CD4-positive, alpha-beta T cell treated with Interleukin-10 for 1 hour (primary cell): ENCODE data around the gene ACAP2.
"Not testable (repeated sequence)": the region's sequence is repeated elsewhere in the genome, so short reads cannot be mapped to it uniquely, and the experiment has no call there.

Experiments used
- DNase-seq: peaks from one replicate; pipeline ENCODE4 v3.0.0-alpha.2; 2020

ACAP2 gene, protein sequence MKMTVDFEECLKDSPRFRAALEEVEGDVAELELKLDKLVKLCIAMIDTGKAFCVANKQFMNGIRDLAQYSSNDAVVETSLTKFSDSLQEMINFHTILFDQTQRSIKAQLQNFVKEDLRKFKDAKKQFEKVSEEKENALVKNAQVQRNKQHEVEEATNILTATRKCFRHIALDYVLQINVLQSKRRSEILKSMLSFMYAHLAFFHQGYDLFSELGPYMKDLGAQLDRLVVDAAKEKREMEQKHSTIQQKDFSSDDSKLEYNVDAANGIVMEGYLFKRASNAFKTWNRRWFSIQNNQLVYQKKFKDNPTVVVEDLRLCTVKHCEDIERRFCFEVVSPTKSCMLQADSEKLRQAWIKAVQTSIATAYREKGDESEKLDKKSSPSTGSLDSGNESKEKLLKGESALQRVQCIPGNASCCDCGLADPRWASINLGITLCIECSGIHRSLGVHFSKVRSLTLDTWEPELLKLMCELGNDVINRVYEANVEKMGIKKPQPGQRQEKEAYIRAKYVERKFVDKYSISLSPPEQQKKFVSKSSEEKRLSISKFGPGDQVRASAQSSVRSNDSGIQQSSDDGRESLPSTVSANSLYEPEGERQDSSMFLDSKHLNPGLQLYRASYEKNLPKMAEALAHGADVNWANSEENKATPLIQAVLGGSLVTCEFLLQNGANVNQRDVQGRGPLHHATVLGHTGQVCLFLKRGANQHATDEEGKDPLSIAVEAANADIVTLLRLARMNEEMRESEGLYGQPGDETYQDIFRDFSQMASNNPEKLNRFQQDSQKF

DNA sequence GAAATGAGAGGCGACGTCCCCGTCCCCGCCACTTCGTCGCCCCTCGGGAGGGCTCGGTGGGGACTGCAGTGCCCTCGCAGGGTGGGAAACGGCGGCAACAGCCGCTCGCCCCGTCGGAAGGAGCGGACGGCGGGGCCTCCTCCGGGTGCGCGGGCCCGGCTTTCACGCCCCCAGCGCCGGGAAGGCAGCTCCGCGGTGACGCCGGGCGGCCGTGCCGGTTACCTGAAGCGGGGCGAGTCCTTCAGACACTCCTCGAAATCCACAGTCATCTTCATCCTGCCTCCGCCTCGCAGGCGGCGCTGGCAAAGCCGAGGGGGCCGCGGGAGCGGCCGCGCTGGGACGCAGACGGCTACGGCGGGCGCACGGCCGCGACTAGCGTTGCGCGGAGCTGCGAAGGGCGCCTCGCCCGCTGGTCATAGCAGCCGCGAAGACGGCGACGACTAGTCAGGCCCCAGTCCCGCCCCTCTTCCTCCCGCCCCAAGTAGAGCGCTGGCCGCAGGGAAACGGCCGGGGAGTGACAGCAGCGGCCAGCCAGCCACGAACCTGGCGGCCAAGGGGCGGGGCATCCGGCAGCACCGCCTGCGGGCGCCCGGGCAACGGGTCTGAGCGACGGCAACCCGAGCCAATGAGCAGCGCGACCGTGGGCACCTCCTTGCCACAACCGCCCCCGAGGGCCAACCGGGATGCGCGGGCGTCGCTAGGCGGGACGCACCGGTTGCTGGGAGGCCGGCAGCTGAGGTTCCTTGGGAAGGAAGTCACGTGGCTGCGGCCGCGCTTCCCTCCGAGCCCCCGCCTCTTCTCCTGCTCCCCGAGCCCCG, at the start of gene ACAP2:
Gene ACAP2 (minus strand): TSS at position 448 of the 818 bp plus-strand sequence. CDS start 173 bp downstream, at position 275.
- DNase-seq: peak; percentile 99

- no peak for DNase-seq
Observed at GRCh38 chr3:195475614-195476013, 32.8 kb upstream of the ACAP2 start.

DNA sequence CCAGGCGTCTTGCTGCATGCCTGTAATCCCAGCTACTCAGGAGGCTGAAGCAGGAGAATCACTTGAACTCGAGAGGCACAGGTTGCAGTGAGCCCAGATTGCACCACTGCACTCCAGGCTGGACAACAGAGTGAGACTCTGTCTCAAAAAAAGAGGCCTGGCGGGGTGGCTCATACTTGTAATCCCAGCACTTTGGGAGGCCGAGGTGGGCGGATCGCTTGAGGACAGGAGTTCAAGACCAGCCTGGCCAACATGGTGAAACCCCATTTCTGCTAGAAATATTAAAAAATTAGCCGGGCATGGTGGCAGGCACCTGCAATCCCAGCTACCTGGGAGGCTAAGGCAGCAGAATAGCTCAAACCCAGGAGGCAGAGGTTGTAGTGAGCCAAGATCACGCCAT, 32.3 kb upstream of the ACAP2 start:
- DNase-seq: not testable (repeated sequence)

- DNase-seq: no peak
Observed at GRCh38 chr3:195468841-195469240, 26.0 kb upstream of the ACAP2 start.

DNA sequence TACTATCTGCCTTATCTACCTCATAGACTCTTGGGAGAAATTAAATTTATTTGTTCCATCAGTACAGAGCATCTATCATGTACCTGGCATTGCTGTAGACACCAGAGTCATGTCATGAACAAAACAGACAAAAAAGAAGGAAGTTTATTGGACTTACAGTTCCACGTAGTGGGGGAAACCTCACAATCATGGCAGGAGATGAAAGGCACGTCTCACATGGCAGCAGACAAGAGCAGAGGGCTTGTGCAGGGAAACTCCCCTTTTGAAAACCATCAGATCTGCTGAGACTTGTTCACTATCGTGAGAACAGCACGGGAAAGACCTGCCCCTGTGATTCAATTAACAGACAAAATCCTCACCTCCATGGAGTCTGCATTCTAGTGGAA, 25.6 kb upstream of the ACAP2 start:
- DNase-seq: no peak

DNA sequence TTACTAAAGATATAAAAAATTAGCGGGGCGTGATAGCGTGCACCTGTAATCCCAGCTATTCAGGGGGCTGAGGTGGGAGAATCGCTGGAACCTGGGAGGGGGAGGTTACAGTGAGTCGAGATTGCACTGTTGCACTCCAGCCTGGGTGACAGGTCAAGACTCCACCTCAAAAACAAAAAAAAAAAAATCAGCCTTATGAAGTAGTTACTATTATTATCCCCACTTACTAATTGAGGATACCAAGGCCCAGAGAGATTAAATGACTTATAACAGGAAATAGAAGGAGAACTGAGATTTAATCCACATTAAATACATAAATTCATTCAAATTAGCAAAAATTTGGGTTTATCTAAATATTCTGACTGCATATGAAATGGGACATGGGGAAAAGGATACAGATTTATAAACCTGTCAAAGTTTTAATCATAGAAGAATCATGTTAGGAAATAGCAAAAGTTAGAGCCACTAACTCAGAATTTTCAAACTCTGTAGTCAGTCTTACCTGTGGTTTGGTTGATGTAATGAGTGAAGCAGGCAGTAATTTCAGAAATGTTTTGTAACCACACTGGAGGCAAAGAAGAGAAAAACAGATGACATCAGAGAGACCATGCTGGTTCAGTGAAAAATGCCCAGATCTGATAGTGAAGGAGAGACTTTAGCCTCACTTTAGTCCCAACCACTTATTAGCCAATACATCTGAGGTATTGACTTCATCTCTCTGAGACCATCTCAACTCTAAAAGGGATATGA, 25.0 kb upstream of the ACAP2 start:
- DNase-seq: no peak

- DNase-seq: no peak
Observed at GRCh38 chr3:195466251-195466650, 23.4 kb upstream of the ACAP2 start.

DNA sequence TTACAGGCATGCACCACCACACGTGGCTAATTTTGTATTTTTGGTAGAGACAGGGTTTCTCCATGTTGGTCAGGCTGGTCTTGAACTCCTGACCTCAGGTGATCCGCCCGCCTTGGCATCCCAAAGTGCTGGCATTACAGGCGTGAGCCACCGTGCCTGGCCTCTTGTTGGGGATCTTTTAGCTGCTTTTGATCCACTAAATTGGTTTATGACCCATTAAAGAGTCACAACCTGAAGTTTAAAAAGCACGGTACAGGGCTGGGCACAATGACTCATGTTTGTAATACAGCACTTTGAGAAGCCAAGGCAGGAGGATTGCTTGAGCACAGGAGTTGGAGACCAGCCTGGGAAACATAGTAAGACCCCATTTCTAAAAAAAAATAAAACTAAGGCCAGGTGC, 20.1 kb upstream of the ACAP2 start:
- DNase-seq: not testable (repeated sequence)

DNA sequence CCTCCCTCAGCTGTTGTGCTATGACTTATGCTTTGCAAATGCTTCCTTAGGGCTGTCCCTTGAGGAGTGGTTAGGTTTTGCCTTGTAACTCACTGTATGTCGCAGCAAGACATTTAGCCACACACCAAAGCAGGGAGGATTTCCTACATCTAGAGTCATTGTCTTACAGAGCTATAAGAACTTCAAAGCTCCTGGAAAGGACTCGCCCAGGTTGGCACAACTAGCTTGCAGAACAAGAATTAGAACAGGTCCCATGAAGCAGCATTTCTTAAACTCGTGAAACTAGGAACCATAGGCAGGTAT, 19.4 kb upstream of the ACAP2 start:
- DNase-seq: no peak

DNA sequence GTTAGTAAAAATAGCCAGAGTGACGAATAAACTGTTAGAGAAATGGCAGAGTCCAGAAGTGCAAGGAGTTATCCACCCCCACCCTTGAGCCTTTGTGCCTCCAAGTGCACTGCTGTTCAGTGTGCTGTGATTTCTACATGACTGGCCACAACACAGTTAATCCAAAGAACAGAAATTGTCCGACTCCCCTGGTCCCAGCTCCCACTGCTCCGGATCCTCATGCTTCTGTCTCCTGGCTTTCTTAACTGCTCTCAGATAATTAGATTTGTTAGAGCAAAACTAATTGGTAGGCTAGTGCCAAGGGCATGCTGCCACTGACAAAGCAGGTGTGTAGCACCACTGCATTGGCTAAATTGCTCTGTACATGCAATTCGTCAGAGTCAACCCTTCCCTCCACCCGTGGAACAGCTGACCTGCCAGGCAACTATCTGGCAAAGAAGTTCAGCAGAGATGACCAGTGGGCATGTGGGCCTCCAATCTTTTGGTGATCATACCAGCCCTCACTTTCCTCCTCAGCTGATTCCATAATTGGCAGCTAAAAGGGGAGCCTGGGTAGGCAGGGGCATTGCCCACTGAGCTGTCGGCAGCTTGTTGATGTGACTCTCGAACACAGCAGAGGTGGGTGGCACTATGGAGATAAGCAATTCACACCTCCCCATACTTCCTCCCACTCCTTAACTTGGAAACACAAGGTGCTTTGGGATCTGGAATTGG, 18.9 kb upstream of the ACAP2 start:
- DNase-seq: no peak

DNA sequence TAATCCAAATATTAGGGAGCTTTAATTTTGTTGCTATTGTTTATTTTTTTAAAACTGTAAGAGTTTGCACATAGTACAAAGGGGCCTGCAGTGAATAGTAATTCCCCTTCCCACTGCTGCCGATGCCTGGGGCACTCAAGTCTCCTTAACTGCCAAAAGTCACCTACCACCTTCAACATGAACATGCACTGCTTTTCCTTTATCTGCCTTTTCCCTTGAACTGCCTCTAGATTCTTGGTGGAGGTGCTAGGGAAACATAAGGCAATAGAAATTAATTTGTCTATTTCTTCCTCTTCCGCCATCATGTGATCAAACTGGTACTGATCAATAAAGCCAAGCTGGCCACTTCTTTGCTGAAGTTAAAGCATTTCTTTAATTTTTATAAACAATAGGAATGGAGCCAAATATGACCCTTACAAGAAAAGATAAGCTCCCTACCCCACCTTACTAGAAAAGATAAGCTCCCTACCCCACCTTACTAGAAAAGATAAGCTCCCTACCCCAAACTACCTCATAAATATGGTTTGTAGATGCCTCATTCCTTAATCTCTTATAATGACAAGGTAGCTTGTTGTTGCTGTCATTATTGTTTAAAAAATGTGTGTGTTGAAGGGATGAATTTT, 17.4 kb upstream of the ACAP2 start:
- DNase-seq: no peak

DNA sequence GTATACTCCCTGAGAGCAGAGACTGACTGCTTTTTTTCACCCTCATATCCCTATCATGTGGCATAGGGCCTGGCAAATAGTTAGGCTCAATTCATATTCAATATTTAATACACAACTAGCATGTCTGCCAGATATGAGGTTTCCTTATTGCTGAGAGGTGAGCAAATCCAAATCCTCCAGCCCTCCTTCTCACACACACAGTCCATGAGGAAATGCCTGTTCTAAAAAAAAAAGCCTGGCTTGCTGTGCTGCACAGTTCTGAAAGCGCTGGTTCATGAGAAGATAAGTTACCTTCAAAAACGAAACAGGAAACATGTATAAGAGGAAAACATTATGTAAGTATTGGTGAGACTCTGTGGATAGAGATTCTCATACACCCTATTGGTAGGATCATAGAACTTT, 15.5 kb upstream of the ACAP2 start:
- peak; percentile 35 for DNase-seq

DNA sequence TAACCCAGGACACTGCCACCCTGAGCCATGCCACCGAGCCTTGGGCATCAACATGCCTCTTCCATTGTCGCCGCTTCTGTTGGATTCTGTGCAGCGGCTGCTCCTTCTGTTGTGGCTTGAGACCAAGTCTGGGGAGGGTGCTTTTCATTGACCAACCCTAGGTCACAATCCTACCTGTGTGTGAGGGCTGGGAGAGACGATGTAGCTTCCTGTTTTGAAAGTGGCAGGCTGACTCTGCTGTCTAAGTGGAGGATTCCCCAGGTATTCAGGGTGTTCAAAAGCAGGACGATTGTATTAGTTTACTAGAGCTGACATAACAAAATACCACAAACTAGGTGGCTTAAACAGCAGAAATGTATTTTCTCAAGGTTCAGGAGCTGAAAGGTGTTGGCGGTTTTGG, 13.0 kb upstream of the ACAP2 start:
- DNase-seq: no peak

- DNase-seq: no peak
Observed at GRCh38 chr3:195453236-195453635, 10.4 kb upstream of the ACAP2 start.

DNA sequence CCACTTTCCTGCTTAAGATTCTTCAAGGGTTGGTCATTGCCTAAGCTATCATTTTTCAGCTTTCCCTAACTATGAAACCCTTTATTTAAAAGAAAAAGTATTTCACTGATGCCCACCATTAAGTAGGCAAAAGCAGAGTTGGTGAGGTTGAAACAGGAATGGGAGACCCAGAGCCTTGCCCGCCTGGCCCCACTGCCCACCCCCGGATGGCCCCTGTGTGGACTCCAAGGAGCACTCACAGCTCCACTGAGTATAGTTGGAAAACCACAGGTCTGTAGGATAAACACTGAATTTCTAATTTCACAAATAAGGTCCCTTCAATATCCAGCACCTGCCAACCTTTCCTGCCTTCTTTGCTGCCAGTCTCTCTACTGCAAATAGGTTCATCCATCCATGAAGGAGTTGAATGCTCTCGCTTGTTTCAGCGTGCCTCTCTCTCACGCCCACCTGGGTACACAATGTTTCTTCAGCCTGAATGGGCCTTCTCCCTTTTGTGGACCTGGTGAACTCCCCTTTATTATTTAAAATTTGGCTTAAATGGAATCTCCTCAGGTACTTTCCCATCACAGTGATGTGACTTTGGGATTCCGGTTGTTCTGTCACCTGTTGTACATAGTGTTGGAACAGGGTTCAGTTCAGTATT, 8.7 kb upstream of the ACAP2 start:
- no peak for DNase-seq

- no peak for DNase-seq
Observed at GRCh38 chr3:195450731-195451229, 8.0 kb upstream of the ACAP2 start.

GRCh38 chr3:195448205-195448875, 5.5 kb upstream of the ACAP2 start:
- DNase-seq: no peak

DNA sequence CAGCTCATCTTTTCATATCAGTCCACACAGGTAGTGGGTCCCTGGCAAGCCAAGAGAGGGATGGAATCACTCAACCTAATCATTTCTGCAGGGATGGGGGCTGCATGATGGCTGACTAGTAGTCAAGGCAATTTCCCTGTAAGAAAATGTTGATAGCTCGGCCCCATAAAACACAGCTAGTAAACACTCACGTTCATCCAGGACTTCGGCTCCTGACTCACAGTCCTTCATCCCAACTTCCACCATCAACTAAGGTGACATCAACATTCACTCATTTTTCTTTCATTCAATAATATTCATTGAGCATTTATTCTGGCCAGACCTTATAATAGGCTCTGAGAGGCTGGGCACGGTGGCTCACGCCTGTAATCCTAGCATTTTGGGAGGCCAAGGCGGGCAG, 4.4 kb upstream of the ACAP2 start:
- no peak for DNase-seq

DNA sequence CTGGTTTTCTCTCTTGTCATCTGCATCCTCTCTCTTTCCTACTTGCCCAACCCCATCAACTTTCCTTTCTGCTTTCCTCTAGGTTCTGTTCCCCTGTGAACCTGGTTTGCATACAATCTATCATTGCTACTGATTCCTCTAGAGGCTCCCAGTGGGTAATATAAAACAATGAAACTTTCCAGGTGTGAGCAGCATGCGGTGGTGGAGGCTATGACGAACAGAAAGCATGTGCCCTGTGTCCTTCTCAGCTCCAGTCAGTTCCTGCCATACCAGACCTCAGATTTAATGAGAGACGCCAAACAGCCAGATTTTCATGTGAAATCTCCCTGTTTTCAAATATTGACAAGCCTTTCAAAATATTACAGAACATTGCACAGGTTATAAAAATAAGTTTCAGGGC, 3.5 kb upstream of the ACAP2 start:
- DNase-seq: no peak

GRCh38 chr3:195445885-195446284, 3.1 kb upstream of the ACAP2 start:
- DNase-seq: no peak
